22Rv1 (cell line): ENCODE measurements around the gene FCHSD2.

Experiments used
- CTCF ChIP-seq: fragments of 450-650 bp; IDR thresholded peaks from 2 replicates; pipeline ENCODE4 v1.5.1; 2017; ENCODE audit warnings: mild to moderate bottlenecking
- ZFX ChIP-seq: fragments of 450-650 bp; IDR thresholded peaks from 2 replicates; pipeline ENCODE4 v1.6.1; 2017; ENCODE audit warnings: antibody characterized with exemption, borderline replicate concordance

- TF ChIP-seq CTCF (no peak), ZFX (no peak)
These were observed 35.8 kb downstream of the FCHSD2 start for GRCh38 chr11:73106347-73106746.
